PC-3 (cell line): ENCODE measurements around the gene ASCC2.

Experiments used
- EZH2 ChIP-seq: fragments of 300-600 bp; sonication (generic); IDR thresholded peaks from one replicate; pipeline ENCODE4 v1.6.1; 2017; ENCODE audit warnings: antibody characterized with exemption, mild to moderate bottlenecking, low read length; ENCODE audit not compliant: unreplicated experiment
- EZH2phosphoT487 ChIP-seq: fragments of 300-600 bp; sonication (generic); IDR thresholded peaks from 2 replicates; pipeline ENCODE4 v1.6.1; 2018; ENCODE audit warnings: mild to moderate bottlenecking, antibody characterized with exemption, low read length, borderline replicate concordance
- TF ChIP-seq, protein P1 (sequence below): fragments of 300-600 bp; sonication (generic); conservative IDR thresholded peaks from 2 replicates; pipeline ENCODE4 v1.5.1; 2017; ENCODE audit warnings: antibody characterized with exemption, low read depth, mild to moderate bottlenecking, low read length

DNA sequence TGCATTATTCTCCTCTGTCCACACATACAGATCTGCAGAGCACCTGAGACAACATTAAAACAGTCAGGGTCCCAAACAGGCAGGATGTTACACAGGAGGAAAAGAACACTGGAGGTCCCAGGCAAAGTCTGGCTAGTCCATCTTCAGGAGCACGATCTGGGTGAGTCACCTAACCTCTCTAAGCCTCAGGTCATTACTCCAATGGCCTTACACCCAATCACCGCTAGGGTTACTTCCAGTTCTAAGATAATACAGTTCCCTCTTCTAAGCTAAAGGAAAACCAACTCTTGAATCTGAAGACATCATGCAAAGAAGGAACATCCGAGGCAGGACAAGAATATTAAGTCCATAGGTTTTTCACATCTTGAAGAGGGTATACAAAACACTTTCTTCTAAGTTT, 24.5 kb downstream of the ASCC2 start:
- TF ChIP-seq, protein P1, sequence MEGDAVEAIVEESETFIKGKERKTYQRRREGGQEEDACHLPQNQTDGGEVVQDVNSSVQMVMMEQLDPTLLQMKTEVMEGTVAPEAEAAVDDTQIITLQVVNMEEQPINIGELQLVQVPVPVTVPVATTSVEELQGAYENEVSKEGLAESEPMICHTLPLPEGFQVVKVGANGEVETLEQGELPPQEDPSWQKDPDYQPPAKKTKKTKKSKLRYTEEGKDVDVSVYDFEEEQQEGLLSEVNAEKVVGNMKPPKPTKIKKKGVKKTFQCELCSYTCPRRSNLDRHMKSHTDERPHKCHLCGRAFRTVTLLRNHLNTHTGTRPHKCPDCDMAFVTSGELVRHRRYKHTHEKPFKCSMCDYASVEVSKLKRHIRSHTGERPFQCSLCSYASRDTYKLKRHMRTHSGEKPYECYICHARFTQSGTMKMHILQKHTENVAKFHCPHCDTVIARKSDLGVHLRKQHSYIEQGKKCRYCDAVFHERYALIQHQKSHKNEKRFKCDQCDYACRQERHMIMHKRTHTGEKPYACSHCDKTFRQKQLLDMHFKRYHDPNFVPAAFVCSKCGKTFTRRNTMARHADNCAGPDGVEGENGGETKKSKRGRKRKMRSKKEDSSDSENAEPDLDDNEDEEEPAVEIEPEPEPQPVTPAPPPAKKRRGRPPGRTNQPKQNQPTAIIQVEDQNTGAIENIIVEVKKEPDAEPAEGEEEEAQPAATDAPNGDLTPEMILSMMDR = peak; percentile 51
- TF ChIP-seq EZH2phosphoT487 (no peak), EZH2 (no peak)
